Progenitor cell of endocrine pancreas (in vitro differentiated cells): Measurements from ENCODE around the gene FHOD3. TPM values are rescaled to one million over a fixed set of nuclear protein-coding genes. Genes with fewer than 3 reads are reported as not detected.

Experiments
- DNase-seq: peaks from one replicate; pipeline ENCODE4 v3.0.0; 2021; ENCODE audit warnings: low spot score; ENCODE audit not compliant: unreplicated experiment
- H3K27ac Mint-ChIP-seq: 2 replicates; pipeline ENCODE4 v1.8.0; 2021; ENCODE audit warnings: mild to moderate bottlenecking, moderate library complexity, mixed read lengths
- H3K27me3 Mint-ChIP-seq: 2 replicates; pipeline ENCODE4 v1.8.0; 2021; ENCODE audit warnings: mixed read lengths
- H3K36me3 Mint-ChIP-seq: 2 replicates; pipeline ENCODE4 v1.8.0; 2022; ENCODE audit warnings: mixed read lengths; ENCODE audit not compliant: insufficient read depth
- H3K4me1 Mint-ChIP-seq: 2 replicates; pipeline ENCODE4 v1.8.0; 2021; ENCODE audit warnings: low read depth, mixed read lengths
- H3K4me3 Mint-ChIP-seq: 2 replicates; pipeline ENCODE4 v1.8.0; 2021; ENCODE audit warnings: low read depth, mild to moderate bottlenecking, moderate library complexity, mixed read lengths
- H3K9me3 Mint-ChIP-seq: 2 replicates; pipeline ENCODE4 v1.8.0; 2021; ENCODE audit warnings: low read depth, mixed read lengths
- total RNA-seq: library from RNA; stranded (reverse); gene quantifications from 2 replicates; pipeline ENCODE4 v1.2.1, GENCODE V29; 2021
- TF ChIP-seq, protein P1 (sequence below): fragments of 200-600 bp; sonication (generic); IDR thresholded peaks from one replicate; pipeline ENCODE4 v1.5.0; 2021; ENCODE audit warnings: antibody characterized with exemption, mild to moderate bottlenecking; ENCODE audit not compliant: unreplicated experiment

FHOD3 gene
- total RNA-seq, 1 donor from 2014 or later: 1.6 TPM

- Mint-ChIP-seq H3K36me3 (no peaks in the 10 kb centered on the region), H3K4me3 (no peak overlapping the region), H3K27me3 (no peaks in the 10 kb centered on the region), H3K27ac (no peak overlapping the region), H3K9me3 (no peaks in the 10 kb centered on the region), H3K4me1 (no peaks in the 10 kb centered on the region)
- TF ChIP-seq, protein P1, sequence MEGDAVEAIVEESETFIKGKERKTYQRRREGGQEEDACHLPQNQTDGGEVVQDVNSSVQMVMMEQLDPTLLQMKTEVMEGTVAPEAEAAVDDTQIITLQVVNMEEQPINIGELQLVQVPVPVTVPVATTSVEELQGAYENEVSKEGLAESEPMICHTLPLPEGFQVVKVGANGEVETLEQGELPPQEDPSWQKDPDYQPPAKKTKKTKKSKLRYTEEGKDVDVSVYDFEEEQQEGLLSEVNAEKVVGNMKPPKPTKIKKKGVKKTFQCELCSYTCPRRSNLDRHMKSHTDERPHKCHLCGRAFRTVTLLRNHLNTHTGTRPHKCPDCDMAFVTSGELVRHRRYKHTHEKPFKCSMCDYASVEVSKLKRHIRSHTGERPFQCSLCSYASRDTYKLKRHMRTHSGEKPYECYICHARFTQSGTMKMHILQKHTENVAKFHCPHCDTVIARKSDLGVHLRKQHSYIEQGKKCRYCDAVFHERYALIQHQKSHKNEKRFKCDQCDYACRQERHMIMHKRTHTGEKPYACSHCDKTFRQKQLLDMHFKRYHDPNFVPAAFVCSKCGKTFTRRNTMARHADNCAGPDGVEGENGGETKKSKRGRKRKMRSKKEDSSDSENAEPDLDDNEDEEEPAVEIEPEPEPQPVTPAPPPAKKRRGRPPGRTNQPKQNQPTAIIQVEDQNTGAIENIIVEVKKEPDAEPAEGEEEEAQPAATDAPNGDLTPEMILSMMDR: no peak
- no peak for DNase-seq
Measured at GRCh38 chr18:36428431-36429029, 131.0 kb downstream of the FHOD3 start.

- no peak overlapping the region for H3K4me3 Mint-ChIP-seq
- H3K27ac Mint-ChIP-seq: no peak overlapping the region
- no peaks in the 10 kb centered on the region for H3K4me1 Mint-ChIP-seq
- H3K9me3 Mint-ChIP-seq: no peaks in the 10 kb centered on the region
- no peaks in the 10 kb centered on the region for H3K27me3 Mint-ChIP-seq
- H3K36me3 Mint-ChIP-seq: no peaks in the 10 kb centered on the region
- TF ChIP-seq, protein P1: no peak
- no peak for DNase-seq
Measured at GRCh38 chr18:36432880-36433555, 135.5 kb downstream of the FHOD3 start.

DNA sequence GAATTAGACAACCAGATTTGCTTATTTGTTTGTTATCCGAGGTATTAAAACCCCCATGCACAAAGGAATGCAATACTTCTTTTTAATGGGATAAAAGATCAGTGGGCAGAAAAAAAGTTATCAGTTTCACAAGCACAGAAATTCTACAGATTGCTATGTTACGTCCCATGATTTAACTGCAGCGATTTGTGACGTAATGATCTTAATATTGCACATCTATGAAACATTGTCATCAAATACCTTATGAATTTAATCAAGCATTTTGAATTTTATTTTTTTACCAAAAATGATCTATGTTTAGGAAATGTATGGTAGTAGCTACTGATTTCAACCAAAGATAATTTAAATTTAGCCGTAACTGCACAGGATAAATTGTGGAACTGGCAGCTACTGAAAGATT lies 138.9 kb downstream of the FHOD3 start:
- no peak for DNase-seq
- Mint-ChIP-seq H3K4me1 (no peaks in the 10 kb centered on the region), H3K4me3 (no peak overlapping the region), H3K27me3 (no peaks in the 10 kb centered on the region), H3K36me3 (no peaks in the 10 kb centered on the region), H3K9me3 (no peaks in the 10 kb centered on the region), H3K27ac (no peak overlapping the region)
- TF ChIP-seq, protein P1: no peak

DNA sequence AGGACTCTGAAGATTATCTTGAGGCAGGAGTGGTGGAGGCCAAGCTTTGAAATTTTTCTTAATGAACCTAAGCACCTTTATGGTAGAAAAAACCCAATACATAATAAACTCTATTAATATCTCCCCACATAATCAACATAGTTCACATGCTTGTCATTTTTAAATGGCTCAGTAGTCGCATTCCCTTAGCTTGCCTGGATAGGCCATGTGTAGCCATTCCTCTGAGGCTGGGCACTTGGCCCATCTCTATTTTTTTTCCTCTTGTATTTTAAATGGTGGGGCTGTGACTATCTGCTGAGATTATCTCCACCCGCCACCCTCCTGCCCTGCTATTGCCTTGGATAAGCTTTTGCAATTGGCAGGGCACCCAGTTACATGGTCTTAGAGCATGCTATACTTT lies 143.1 kb downstream of the FHOD3 start:
- TF ChIP-seq, protein P1: no peak
- H3K36me3 Mint-ChIP-seq: no peaks in the 10 kb centered on the region
- H3K9me3 Mint-ChIP-seq: peaks cover 13% of the 10 kb centered on the region
- no peak for DNase-seq
- no peak overlapping the region for H3K27ac Mint-ChIP-seq
- H3K4me1 Mint-ChIP-seq: no peaks in the 10 kb centered on the region
- H3K4me3 Mint-ChIP-seq: no peak overlapping the region
- no peaks in the 10 kb centered on the region for H3K27me3 Mint-ChIP-seq

- DNase-seq: no peak
- TF ChIP-seq, protein P1: no peak
- H3K9me3 Mint-ChIP-seq: peaks cover 13% of the 10 kb centered on the region
- no peak overlapping the region for H3K27ac Mint-ChIP-seq
- H3K36me3 Mint-ChIP-seq: no peaks in the 10 kb centered on the region
- no peaks in the 10 kb centered on the region for H3K27me3 Mint-ChIP-seq
- no peaks in the 10 kb centered on the region for H3K4me1 Mint-ChIP-seq
- no peak overlapping the region for H3K4me3 Mint-ChIP-seq
Measured at GRCh38 chr18:36441426-36442240, 144.1 kb downstream of the FHOD3 start.
